IPS-15b (cell line): ENCODE measurements around the gene AUTS2.
"Not testable (repeated sequence)": the region's sequence is repeated elsewhere in the genome, so short reads cannot be mapped to it uniquely, and the experiment has no call there.

Source experiments
- H3K27me3 ChIP-seq: one replicate; pipeline ENCODE4 v1.6.1; 2013; ENCODE audit warnings: low read length; ENCODE audit not compliant: control insufficient read depth, insufficient read depth
- H3K36me3 ChIP-seq: one replicate; pipeline ENCODE4 v1.6.1; 2013; ENCODE audit warnings: low read length; ENCODE audit not compliant: control insufficient read depth, insufficient read depth
- H3K4me1 ChIP-seq: one replicate; pipeline ENCODE4 v1.6.1; 2013; ENCODE audit warnings: mild to moderate bottlenecking, low read length; ENCODE audit not compliant: control insufficient read depth, insufficient read depth
- H3K4me3 ChIP-seq: one replicate; pipeline ENCODE4 v1.5.1; 2013; ENCODE audit warnings: low read depth, low read length
- H3K9ac ChIP-seq: one replicate; pipeline ENCODE4 v1.6.1; 2013; ENCODE audit warnings: low read depth, mild to moderate bottlenecking, low read length
- H3K9me3 ChIP-seq: one replicate; pipeline ENCODE4 v1.6.1; 2013; ENCODE audit warnings: mild to moderate bottlenecking, low read length; ENCODE audit not compliant: control insufficient read depth, insufficient read depth

The AUTS2 gene

DNA sequence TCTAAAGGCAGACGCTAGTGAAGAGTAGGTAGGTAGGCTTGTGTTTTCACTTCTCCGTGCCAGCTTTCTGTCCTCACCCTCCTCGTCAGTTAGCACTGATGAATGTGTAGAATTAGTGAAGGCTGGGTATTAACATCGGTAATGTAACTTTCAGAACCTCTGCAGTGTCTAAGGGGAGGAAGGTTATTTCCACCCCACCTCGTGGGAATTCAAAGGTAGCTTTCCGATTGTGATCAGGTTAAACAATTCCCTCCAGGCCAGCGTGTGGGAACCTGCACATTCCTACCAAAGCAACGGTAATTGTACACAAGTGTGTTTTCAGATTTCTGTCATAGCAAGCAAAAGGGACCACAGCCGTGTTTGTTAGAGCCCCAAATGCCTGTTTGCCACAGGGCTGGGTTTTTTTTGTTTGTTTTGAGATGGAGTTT is 1128.7 kb downstream of the AUTS2 start:
- Histone ChIP-seq H3K27me3 (no peaks in the 10 kb centered on the region), H3K4me3 (no peak overlapping the region), H3K36me3 (no peaks in the 10 kb centered on the region), H3K9me3 (no peaks in the 10 kb centered on the region), H3K9ac (no peak overlapping the region), H3K4me1 (peaks cover 44% of the 10 kb centered on the region)

GRCh38 chr7:70727861-70728260 is 1129.6 kb downstream of the AUTS2 start:
- Histone ChIP-seq H3K9ac (no peak overlapping the region), H3K36me3 (no peaks in the 10 kb centered on the region), H3K27me3 (no peaks in the 10 kb centered on the region), H3K4me3 (no peak overlapping the region), H3K4me1 (peaks cover 40% of the 10 kb centered on the region), H3K9me3 (no peaks in the 10 kb centered on the region)

- peak overlapping the region; percentile 35 for H3K4me3 ChIP-seq
- no peaks in the 10 kb centered on the region for H3K36me3 ChIP-seq
- H3K4me1 ChIP-seq = peaks cover 38% of the 10 kb centered on the region
- H3K9me3 ChIP-seq = no peaks in the 10 kb centered on the region
- H3K9ac ChIP-seq = no peak overlapping the region
- H3K27me3 ChIP-seq = no peaks in the 10 kb centered on the region
These were observed 1130.7 kb downstream of the AUTS2 start for GRCh38 chr7:70728872-70729552.

DNA sequence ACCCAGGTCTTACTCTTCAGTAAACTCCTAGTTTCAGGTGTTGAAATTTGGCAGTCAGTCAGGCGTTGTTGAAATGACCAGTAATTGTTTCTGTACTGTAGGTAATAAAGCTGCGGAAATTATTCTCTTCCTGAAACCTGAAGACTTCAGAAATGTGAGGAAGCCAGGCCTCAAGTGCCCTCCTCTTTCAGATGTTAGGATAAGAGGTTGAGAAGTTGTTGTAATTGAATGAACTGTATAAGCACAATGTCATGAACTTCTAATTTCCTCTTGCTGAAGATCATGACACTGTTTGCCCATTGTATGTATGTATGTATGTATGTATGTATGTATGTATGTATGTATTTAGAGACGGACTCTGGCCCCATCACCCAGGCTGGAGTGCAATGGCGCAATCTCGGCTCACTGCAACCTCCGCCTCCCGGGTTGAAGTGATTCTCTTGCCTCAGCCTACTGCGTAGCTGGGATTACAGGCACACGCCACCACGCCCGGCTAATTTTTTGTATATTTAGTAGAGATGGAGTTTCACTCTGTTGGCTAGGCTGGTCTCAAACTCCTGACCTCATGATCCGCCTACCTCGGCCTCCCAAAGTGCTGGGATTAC is 1131.4 kb downstream of the AUTS2 start:
- H3K9ac ChIP-seq, H3K27me3 ChIP-seq, H3K36me3 ChIP-seq, H3K9me3 ChIP-seq: not testable (repeated sequence)
- Histone ChIP-seq H3K4me1 (peaks cover 39% of the 10 kb centered on the region), H3K4me3 (peak overlapping the region; percentile 35)

DNA sequence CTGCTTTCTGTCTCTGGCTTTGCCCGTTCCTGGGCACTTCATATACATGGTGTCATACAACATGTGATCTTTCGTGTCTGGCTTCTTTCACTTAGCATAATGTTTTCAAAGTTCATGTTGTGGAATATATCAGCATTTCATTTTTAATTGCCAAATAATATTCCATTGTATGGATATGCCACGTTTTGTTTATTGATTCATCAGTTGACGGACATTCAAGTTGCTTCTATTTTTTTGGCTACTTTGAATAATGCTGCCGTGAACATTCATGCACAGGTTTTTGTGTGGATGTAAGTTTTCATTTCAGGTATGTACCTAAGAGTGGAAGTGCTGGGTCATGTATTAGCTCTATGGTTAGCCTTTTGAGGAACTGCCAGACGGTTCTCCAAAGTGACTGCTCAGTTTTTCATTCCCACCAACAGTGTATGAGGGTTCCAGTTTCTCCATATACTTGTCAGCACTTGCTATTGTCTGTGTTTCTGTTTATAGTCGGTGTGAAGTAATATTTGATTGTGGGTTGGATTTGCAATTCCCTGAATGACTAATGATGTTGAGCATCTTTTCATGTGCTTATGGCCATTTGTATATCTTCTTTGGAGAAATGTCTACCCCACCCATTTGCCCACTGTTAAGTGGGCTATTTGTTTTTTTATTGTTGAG is 1132.3 kb downstream of the AUTS2 start:
- Histone ChIP-seq H3K27me3 (no peaks in the 10 kb centered on the region), H3K36me3 (no peaks in the 10 kb centered on the region), H3K9me3 (no peaks in the 10 kb centered on the region), H3K9ac (no peak overlapping the region), H3K4me3 (no peak overlapping the region), H3K4me1 (peaks cover 39% of the 10 kb centered on the region)

DNA sequence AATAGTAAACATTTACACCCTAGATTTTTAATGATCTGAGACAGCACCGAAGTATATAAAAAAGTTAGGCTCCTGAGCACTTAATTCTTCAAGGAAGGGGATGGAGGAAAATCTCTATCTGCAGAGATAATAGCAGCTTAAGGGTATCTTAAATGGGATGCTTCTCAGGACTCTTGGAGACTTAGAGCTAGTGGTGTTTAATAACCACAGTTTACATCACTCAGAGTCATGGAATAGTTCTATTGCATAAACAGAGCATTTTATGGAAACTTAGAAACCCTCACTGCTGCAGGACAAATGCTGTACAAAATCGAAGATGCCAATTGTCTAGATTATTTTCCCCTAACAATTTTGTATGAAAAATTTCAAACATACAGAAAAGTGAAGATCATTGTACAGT is 1134.8 kb downstream of the AUTS2 start:
- Histone ChIP-seq H3K4me3 (no peak overlapping the region), H3K36me3 (no peaks in the 10 kb centered on the region), H3K9ac (no peak overlapping the region), H3K27me3 (no peaks in the 10 kb centered on the region), H3K4me1 (peaks cover 40% of the 10 kb centered on the region), H3K9me3 (no peaks in the 10 kb centered on the region)

DNA sequence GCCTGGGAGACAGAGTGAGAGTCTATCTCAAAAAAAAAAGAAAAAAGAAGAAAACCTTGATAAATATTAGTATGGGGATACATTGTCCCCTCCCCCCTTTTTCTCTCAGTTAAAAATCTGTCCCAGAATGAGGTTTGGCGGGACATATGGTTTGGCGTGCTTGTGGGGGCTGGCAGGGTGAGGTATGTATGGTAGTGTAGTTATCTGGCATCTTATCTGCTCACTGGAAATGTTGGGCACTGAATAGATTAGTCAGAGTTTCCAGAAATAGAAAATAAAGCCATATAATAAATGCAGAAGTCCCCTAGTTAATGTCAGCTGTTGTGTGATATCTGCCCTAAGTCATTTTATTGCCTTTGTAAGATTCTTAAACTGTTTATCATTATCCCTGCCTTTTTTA is 1136.1 kb downstream of the AUTS2 start:
- Histone ChIP-seq H3K4me1 (peaks cover 34% of the 10 kb centered on the region), H3K27me3 (no peaks in the 10 kb centered on the region), H3K9me3 (no peaks in the 10 kb centered on the region), H3K4me3 (no peak overlapping the region), H3K9ac (no peak overlapping the region), H3K36me3 (no peaks in the 10 kb centered on the region)

GRCh38 chr7:70735313-70735712 is 1137.0 kb downstream of the AUTS2 start:
- H3K4me1 ChIP-seq = peaks cover 38% of the 10 kb centered on the region
- H3K27me3 ChIP-seq = no peaks in the 10 kb centered on the region

DNA sequence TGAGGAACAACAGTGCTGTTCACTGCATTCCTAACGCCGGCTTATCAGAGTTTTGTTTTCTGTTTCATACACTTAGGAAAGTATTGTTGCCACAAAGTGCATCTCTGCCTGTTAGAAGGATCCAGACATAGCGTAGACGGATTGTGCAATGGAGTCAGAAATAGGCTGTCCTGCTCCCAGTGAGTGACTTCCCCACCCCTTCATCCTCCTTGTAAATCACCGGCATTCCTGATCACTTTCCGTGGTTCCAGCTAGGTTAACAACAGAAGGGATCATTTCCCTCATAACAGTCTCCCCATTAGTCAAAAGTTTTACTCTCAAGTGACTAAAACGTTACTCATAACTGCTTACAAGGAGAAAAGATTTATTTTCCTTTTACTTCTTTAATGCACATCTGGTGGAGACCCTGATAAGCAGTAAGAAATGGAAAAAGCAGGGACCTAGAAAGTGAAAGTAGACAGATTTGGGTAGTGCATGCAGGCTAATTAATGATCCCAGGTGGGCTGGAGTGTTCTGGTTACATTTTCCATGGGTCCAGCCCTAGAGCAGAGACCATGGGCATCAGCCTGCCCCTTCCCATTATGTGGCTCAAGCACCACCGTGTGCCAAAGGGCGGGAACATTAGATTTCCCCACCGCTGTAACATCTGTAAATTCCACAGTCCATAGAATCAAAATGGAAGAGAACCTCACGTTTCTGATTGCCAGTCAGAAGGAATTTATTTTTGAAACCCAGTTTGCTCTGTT is 1138.6 kb downstream of the AUTS2 start:
- peaks cover 38% of the 10 kb centered on the region for H3K4me1 ChIP-seq

More at GRCh38 chr7:70735313-70735712, 1137.0 kb downstream of the AUTS2 start:
- no peaks in the 10 kb centered on the region for H3K9me3 ChIP-seq
- no peak overlapping the region for H3K9ac ChIP-seq
- no peak overlapping the region for H3K4me3 ChIP-seq
- no peaks in the 10 kb centered on the region for H3K36me3 ChIP-seq

DNA sequence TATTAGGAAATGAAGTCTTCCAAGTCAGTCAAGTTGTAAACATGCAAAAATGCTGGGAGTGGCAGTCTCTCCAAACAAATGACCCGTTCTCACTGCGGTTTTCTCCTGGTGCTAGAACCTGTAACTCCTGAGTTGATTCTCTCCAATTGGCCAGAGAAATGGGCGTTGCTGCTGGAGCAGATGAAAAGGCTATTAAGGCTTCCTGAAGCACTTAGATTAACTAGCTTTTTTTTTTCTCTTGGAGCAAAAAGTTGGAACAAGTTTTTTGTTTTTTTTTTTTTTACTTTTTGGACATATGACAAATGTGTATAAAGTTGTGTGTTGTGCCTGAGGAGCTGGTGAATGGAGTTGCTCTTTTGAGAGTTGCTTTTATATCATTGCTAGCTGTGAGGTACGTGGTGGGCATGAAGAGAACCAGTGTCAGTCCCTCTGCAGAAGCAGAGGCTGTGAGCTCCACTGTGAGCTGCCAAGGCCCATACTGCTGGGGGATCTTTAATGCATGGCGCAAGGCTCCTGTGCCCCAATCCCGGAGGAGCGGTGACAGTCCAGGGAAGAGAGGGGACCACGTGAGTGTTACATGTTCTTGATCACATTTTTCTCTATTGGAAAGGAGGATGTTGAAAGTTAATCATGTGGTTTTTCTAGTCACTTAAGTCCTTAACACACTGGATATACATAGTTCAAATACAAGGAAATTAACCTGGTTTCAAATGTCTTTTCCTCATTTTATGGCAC is 1140.0 kb downstream of the AUTS2 start:
- no peaks in the 10 kb centered on the region for H3K9me3 ChIP-seq
- no peak overlapping the region for H3K4me3 ChIP-seq
- H3K36me3 ChIP-seq = no peaks in the 10 kb centered on the region
- H3K9ac ChIP-seq = no peak overlapping the region
- no peaks in the 10 kb centered on the region for H3K27me3 ChIP-seq
- peaks cover 41% of the 10 kb centered on the region for H3K4me1 ChIP-seq

More for the DNA sequence above, 1138.6 kb downstream of the AUTS2 start:
- no peaks in the 10 kb centered on the region for H3K36me3 ChIP-seq
- H3K9me3 ChIP-seq = no peaks in the 10 kb centered on the region
- H3K27me3 ChIP-seq = no peaks in the 10 kb centered on the region
- H3K4me3 ChIP-seq = no peak overlapping the region
- H3K9ac ChIP-seq = no peak overlapping the region

DNA sequence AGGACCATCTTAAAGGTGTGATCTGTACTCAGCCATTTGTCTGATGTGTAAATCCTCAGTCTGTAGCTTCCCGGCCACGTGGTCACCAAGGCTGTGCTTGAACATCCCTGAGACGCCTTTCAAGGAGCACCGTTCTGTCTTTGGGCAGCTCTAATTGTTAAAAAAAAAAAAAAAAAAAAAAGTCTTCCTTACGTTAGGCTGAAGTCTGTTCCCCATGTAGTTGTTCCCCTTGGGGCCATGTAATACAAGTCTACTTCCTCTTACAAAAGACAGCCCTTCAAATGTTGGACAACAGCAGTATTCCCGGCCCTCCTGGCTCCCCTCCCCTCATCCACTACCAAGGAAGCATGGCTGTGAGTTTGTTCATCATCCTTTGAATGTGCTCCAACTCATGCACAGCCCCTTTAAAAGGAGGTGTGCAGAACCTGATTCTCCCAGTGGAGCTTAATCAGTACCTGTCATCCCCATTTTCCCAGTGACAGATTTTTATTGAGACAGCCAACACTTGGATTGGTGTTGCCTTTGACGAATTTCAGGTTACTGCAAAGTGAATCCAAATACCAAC is 1141.5 kb downstream of the AUTS2 start:
- Histone ChIP-seq H3K4me1 (peaks cover 38% of the 10 kb centered on the region), H3K9me3 (no peaks in the 10 kb centered on the region), H3K36me3 (no peaks in the 10 kb centered on the region), H3K27me3 (no peaks in the 10 kb centered on the region), H3K9ac (no peak overlapping the region), H3K4me3 (no peak overlapping the region)
